ENCODE data around the gene SREBF2.
"Not testable (repeated sequence)": the region's sequence is repeated elsewhere in the genome, so short reads cannot be mapped to it uniquely, and the experiment has no call there.

Gene SREBF2

DNA sequence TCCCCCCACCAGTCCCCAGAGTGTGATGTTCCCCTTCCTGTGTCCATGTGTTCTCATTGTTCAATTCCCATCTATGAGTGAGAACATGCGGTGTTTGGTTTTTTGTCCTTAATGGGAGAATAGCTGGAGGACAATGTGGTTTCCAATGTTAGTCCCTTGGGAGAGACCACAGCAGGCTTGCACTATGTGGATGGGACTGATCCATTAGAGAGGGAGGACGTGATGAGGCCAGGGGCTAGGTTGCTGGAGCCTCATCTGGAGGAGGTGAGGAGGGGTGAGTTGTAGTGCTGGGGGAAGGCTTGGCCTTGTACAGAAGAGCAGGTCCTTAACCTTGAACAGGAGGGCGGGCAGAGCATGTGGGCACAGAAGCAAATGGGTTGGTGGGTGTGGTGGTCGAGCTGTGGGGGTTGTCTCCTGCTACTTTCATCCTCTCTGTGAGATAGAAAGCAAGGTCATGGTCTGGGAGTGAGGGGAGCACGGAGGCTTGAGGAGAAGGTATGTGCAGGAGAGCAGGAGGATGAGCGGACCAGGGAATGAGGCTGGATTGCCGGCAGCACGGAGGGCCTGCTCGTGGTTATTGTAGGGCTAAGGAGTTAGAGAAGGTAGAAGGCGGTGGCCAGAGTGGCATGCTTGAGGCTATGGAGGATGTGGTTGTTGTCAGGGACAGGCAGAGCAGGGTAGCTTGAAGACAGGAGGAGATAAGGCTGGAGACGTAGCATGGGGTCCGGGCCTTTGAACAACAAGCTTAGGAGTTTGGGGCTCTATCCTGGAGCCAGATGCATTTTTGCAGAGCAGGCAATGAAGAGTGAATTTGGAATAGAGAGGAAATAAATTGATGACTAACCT is 11.2 kb upstream of the SREBF2 start:
- DNase-seq (ENCODE audit: low read depth), result no peak

DNA sequence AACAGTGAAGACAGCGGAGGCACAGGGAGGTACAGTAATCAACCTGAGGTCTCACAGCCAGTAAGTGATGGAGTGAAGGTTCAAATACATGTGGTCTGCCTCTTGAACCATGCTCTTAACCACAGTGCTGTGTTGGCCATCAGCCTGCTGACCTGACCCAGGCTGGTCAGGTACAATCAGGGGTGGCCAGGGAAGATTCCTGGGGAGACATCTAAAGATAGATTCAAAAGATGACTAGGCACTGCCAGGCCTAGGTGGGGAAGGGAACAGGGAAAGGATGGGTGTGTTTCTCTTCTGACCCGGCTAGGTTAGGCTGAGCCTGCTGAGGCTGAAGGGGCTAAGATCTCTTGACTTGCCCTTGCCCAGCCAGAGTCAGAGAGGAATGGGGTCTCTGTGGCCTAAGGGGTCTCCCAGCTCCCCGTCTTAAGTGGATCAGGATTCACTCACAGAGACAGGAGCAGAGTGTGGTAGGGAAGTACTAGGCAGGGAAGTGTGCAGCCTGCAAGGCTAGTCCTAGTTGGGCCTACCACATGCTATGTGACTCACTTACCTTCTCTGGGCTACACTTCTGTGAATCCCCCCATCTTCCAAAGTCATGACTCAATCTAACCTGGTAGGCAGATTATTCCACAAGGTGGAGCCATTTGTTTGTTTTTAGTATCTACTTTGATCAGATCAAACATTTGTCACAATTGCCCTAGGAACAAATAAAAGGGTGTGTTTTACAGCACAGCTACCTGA is 10.4 kb upstream of the SREBF2 start:
- DNase-seq (ENCODE audit: low read depth), result peak; percentile 32

DNA sequence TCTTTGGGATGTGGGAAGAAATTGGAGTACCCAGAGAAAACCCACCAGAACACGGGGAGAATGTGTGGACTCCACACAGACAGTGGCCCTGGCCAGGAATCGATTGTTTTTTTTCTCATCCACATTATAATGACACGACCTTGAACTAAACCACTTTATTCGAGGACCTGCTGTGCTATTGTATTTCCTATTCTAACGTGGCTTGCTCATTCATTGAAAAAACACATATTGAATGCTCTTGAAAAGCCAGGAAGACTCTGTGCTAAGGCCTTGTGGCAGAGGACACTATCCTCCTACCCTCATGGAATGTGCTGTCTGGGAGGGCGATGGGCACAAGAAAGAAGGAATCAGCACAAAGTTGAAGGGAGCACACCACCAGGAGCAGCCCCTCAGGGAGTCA is 9.1 kb upstream of the SREBF2 start:
- DNase-seq (ENCODE audit: low read depth), result no peak

DNA sequence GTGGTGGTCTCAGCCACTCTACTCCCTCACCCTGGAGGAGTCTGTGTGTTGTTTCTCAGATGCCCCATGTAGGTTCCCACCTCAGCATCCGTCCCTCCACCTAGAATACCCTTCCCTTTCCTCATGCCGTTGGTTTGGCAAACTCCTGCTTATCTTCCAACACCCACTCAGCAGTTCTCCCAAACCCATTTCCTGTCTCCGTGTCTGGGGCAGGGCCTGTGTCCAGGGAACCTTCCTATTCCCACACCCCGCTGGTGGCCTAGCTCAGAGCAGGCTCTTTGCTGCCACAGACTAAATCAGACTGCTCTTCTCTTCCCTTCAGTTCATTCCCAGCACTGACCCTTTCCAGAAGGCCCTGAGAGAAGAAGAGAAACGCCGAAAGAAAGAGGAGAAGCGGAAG is 7.5 kb upstream of the SREBF2 start:
- DNase-seq (ENCODE audit: low read depth), result no peak

DNA sequence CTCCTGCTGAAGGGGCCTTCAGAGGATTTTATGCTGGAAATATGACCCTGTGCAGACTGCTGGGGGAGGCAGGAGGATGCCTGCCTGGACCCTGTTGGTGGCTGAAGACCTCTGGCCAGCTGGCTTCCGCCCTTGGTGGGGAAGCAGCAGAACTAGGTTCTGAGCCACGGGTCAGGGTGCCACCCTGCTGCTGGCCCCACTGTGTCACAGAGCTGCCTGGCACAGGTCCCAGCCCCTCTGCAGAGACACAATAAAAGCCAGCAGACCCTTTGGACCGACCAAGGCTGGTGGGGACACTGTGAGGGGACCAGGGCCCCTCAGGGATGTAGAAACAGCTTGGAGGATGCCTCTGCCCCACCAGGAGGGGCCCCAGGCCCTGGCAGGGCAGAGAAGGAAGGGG is 6.9 kb upstream of the SREBF2 start:
- DNase-seq (ENCODE audit: low read depth), result no peak

DNA sequence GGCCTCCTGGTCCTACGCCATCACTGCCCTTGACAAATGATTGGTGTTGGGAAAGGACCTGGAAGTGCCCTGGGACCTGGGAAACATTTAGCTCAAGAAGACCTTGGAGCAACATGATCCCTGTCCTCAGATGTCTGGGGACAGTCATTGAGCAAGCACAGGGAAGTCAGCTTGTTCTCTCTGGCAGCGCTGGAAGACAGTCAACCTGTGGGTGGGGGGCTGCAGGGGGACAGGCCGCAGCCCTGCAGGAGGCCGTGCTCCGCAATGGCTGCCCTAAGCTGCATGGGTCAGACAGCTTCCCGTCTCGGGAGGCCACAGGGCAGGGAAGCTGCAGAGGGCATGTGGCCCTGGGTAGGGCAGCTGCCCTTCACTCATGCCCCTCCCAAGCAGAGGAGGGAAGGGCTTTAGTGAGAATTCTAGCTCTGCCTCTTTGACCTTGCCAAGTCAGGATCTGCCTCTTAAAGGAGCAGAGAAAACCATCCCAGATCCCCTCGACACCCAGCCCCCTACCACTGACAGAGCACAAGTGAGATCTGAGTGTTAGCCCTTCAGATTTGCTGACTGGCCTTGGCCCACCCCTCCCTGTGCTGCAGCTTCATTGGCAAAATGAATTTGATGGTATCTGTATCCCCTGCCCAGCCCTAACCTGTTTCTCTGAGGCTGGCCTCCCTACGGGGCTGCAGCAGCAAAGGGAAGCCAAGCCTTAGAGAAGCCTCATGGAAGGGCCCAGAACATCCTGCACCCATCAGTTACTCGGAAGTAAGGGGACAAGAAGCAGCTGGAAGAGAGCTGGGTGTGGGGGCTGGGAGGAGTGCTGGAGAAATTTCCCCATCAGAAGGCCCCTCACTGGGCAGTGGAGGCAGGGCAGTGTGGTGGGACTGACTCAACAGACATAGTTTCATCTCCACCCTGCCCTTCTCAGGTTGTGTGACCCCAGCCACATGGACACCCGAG is 6.2 kb upstream of the SREBF2 start:
- DNase-seq (ENCODE audit: low read depth), result no peak

DNA sequence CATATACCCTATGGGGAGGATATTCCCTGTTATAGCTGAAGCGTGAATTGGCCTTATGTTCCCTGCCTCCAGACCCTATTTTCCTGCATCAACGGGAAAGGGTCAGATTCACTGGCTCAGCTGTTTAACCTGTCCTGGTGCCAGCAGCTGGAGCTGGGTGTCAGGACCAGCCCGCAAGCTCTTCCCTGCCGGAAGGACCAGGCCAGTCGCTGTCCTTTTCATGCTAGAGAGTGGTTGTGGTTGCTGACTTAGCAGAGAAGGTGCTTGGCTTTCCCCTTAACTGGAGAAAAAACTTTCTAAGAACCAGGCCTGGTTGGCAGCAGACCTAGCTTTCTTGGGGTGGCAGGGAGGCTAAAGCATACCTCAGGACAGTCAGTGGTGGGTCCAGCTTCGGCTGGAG is 5.2 kb upstream of the SREBF2 start:
- no peak for DNase-seq (ENCODE audit: low read depth)

DNA sequence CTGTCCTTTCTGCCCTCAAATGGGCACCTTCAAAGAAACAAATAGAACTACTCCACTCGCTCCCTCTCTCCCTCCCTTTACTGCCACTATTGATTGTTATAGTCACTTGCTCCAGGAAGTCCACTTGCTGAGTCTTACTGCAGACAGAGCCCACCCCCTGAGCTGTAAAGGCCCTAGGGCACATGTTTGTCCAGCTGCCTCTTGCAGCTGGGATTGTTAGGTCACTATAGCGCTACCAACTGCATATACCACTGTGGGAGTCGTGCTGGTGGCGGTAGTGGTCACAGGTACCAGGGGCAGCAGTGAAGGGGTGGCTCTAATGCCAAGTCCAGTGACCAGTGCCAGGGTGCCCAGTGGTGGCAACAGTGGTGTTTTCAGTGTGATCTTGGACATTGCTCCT is 4.4 kb upstream of the SREBF2 start:
- no peak for DNase-seq (ENCODE audit: low read depth)

DNA sequence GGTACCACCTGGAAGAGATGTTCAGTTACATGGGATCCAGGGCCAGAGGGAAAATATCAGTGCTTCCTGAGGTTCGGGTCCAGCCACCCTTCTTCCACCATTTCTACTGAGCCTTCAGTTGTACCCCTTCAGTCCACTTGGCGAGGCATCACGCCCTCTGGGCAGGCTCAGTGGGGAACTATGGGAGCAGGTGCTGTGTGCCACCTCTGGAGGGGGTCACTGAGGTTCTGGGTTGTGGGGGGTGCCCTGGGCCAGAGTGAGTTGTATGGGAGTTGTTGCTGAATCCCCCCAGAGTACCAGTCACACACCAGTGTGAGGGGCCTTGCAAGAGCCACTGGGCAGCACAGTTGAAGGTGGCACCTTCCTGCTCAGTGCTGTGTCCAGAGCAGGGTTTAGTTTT is 2.7 kb upstream of the SREBF2 start:
- no peak for DNase-seq (ENCODE audit: low read depth)

DNA sequence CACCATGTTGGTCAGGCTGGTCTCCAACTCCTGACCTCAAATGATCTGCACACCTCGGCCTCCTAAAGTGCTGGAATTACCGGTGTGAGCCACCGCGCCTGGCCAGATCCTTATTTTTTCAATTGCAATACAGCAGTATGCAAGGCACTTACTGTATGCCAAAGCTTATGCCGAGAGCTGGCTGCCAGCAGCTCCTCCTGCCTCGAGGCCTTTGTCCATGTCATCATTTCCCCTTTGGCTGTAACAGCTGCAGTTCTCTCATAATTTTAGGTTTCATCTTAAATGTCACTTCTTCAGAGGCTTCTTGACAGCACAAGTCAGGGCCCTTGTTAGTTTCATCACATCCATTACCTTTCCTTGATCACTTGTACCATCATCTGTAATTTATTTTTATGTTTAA is 1.5 kb upstream of the SREBF2 start:
- DNase-seq (ENCODE audit: low read depth), result no peak

DNA sequence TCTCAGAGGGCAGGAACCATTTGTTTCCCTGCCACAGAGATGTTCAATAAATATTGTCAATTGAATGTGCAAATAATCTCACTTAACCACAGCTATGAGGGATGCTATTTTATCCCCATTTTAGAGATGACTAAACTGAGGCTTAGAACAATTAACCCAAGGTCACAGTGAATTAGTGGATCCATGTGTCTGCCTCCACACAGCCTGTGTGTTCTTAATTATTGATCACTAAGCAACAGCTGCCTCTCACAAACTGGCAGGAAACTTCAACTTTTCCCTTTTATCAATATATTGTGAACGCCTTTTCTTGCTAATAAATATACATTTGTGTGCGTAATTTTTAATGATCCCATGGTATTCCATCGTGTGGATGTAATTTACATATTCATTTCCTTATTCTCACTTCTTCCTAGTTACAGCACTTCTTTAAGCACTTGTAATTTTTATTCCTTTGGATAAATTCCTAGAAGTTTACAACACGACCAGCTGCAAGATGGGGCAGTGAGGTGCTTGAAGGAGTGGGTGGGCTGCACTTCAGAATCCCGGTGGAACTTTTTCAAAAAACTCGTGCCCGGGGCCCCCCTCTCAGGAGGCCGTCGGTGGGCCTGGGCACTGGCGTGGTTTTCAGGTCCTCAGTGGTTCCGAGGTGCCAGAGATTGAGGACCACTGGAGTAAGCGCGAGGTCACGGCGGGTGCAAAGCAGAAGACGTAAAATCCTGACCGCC is 915 bp upstream of the SREBF2 start:
- no peak for DNase-seq (ENCODE audit: low read depth)

DNA sequence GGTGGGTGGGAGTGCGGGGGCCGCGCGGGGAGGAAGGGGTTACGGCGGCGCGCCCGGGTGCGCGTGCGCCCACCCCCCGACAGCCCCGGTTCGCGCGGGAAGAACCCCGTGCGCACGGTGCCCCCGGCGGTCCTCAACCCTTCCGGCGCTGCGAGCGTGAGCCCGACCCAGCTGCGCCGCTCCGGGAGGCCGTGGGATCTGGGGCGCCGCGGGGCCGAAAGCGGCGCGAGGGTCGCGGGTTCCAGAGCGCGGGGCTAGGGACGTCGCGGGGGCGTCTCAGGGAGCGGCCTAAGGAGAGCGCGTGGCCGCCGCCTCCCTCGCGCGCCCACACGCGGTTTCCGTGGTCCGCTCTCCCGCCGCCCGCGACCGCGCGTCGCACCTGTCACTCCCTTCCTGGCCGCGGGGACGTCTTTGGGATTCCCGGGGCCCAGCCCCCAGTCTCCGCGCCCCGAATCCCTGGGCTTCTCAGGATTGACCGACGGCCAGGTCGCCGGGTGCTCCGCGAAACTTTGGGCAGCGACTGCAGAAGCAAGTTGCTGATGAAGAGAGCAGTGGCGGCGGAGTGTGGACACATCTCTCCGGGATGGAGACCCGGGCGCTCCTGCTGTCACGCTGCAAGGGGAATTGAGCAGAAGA is 582 bp downstream of the SREBF2 start:
- no peak for DNase-seq (ENCODE audit: low read depth)

DNA sequence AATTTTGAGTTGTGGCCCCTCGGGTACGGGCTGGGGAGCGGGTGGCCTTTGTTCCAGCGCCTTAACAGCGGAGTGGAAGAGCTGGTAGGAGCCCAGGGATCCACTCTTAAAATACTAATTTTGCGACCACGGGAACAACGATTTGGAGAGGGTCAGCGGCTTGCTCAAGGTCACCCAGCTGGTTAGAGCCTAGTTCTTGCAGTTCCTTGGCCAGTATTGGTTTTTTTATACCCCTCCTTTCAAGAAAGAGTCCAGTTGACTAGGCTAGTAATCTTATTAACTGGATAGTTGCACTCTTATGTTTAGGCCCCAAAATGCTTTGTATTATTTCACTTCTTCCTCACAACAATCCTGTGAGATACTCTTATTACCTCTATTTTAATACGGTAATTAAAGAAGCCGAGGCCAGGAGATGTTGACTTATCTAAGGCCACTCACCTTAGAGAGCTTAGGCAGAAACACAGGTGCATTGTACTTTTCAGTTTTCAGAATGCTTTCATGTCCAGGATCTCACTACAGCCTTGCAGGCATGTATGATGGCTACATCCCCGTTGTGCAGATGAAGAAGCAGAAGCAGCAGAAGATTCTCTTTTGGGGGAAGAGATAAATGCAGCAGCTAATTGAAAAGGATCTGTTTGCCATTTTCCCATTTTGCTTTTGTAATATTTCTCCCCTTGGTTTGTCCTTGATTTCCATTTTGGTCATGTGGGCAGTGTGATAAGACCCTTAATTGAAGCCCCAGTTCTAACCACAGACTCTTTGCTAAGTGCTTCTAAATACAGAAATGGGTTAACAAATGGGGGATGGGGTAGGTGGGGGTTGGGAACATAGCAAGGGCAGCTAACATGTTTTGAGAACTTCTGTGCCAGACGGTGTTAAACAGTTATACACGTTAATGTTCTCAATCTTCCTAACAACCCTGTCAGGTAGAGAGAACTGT is 1.4 kb downstream of the SREBF2 start:
- no peak for DNase-seq (ENCODE audit: low read depth)

DNA sequence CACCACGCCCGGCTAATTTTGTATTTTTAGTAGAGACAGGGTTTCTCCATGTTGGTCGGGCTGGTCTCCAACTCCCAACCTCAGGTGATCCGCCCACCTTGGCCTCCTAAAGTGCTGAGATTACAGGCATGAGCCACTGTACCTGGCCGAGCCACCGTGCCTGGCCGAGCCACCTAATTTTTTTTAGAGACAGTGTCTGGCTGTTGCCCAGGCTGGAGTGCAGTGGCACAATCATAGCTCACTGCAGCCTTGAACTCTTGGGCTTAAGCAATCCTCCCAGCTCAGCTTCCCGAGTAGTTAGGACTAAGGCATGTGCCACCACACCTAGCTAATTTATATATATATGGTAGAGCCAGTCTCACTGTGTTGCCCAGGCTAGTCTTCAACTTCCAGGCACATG is 2.6 kb downstream of the SREBF2 start:
- not testable (repeated sequence) for DNase-seq (ENCODE audit: low read depth)

DNA sequence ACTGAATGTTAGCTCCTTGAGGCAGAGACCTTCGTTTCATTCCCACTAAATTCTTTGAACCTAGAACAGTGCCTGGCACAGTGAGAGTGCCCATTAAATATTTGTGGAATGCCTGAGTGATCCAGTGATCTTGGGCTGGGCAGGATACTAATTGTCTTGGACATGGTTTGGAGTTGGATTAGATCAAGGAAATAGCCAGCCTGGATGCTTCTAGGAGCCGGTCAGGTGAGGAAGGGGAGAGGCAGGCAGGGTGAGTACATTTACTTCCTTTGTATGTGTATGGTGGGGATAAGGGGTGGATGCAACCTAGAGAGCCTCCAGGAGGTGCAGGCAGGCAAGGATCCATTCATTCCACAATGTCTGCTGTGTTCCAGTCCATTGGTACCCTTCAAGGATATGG is 3.6 kb downstream of the SREBF2 start:
- no peak for DNase-seq (ENCODE audit: low read depth)

DNA sequence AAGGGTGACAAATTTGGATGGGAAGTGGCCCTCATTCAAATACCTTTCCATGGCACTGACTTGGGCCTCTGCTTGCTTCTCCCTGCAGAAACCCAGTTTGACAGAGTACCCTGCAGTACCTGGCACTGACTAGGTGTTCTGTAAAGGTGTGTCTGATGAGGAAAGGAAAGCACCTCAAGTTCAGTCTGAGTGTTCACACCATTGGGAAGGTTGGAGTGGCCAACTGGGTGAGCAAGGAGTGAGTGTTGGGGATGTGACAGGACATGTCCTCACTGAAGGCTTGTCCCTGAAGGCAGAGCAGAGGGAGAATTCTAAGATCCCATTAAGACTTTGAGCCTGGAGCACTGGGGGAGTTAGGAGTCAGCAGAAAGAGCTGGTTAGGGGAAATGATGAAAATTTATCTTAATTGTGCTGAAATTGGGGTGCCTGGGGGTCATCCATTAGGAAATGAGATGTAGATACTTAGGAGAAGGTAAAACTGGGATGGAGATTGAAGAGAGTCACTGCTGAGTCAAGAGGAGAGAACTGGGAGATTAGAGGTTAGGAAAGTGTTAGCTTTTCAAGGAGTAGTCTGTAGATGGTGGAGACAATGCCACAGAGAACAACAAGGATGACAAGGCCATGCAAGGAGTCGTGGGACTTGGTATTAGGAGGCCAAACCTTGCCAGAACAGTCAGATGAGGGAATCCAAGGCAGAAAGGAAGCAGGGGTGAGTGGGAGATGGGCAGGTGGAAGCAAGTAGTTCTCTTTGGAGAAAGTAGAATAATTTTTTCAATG is 6.1 kb downstream of the SREBF2 start:
- DNase-seq (ENCODE audit: low read depth), result no peak

DNA sequence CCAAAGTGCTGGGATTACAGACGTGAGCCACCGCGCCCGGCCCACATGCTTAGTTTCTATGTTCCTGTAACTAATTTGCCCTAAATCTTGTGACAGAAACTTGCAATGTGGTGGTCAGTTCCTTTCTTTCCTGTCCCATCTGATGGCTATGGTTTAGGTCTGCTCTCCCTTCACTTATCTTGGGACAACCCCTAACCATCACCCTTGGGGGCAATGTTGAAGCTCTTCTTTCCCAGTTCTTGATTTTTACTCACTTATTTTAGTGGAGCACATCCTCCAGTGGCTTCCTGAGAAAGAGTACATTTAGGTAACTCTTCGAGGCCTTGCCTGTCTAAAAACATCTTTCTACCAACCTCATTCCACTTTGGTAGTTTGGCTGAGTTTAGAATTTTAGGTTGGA is 7.3 kb downstream of the SREBF2 start:
- no peak for DNase-seq (ENCODE audit: low read depth)

DNA sequence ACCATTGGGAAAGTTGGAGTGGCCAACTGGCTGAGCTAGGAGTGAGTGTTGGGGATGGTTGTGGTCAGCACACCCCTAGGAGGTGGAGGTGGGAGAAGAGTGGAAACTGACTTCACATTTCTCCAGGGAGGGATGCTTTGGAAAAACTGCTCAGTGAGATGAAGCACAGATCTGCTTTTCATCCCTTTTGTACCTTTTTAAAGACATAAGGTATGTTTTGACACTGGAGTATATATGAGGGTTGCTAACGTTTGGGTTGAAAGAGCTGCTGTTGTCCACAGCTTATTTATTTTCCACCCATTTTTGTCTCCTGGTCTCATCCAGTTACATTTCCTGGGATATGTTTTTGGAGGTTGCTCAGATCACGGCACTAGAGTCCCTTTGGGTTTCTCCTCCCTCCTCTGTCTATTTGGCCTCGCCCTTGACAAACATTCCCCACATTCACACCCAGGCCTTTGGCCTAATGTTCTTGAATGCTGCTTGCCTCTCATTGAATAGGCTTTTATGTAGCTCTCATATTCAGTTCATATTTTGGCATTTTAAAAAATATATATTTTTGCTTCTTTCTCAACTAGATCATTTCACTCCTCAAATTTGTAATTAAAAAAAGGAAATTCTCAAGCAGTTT is 8.3 kb downstream of the SREBF2 start:
- no peak for DNase-seq (ENCODE audit: low read depth)

Measured in non-pigmented ciliary epithelial cell (primary cell).